OCI-LY7 (cell line): ENCODE measurements around the gene SLC25A20.

ENCODE experiments used
- EZH2phosphoT487 ChIP-seq: fragments of 200-600 bp; sonication (generic); IDR thresholded peaks from 2 replicates; pipeline ENCODE4 v1.6.1; 2018; ENCODE audit warnings: low read depth, borderline replicate concordance, mild to moderate bottlenecking, mixed run types, antibody characterized with exemption, low read length, moderate library complexity, mixed read lengths
- TF ChIP-seq, protein P1 (sequence below): fragments of 200-600 bp; sonication (generic); conservative IDR thresholded peaks from 2 replicates; pipeline ENCODE4 v1.5.1; 2014; ENCODE audit warnings: mild to moderate bottlenecking, antibody characterized with exemption, low read length, moderate library complexity, mixed read lengths

DNA sequence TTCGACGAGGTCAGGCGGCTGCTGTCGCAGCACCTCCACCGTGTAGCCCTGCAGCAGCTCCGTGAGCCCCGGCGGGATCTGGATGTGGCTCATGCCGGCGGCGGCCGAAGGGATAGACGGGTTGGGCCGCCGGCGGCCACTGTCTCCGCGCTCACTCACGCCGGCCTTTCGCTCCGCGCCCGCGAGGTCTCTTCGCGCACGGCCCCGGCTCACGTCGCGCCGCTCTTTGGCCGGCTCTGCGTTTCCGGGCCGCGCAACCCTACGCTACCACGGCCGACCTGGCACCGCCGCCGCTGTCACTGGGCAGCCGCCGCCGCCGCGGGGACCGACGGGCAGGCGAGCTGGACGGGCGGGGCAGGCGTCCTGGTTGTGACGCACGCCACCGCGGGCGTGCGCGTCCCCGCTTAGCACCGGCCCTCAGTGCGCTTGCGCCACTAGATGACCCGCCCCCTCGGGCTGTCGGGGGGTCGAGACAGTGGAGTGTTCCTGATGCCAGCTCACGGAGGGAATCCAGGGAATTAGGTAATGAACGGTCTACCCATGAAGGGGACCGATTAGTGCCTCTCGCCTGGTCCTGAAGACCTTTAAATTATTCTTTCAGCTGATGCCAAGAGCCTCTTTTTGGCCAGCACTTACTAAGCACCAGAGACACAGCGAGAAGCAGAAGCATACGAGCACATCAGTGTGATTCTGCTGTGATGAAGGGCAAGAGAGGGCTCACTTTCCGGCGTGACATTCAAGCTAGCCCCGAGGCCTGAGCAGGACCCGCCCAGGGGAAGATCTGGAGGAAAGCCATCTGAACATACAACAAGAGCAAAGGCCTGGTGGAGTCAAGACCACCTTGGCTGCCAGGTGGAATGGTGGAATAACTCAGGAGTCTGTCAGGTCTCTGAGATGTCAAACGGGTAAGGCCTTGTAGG, 50.9 kb downstream of the SLC25A20 start, which contains the start of gene PRKAR2A:
- TF ChIP-seq, protein P1, sequence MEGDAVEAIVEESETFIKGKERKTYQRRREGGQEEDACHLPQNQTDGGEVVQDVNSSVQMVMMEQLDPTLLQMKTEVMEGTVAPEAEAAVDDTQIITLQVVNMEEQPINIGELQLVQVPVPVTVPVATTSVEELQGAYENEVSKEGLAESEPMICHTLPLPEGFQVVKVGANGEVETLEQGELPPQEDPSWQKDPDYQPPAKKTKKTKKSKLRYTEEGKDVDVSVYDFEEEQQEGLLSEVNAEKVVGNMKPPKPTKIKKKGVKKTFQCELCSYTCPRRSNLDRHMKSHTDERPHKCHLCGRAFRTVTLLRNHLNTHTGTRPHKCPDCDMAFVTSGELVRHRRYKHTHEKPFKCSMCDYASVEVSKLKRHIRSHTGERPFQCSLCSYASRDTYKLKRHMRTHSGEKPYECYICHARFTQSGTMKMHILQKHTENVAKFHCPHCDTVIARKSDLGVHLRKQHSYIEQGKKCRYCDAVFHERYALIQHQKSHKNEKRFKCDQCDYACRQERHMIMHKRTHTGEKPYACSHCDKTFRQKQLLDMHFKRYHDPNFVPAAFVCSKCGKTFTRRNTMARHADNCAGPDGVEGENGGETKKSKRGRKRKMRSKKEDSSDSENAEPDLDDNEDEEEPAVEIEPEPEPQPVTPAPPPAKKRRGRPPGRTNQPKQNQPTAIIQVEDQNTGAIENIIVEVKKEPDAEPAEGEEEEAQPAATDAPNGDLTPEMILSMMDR: no peak
- no peak for TF ChIP-seq EZH2phosphoT487
